SJSA1 (cell line): ENCODE measurements around the gene DACH1. TPM values are rescaled to one million over a fixed set of nuclear protein-coding genes. Genes with fewer than 3 reads are reported as not detected.

Experiments used
- DNase-seq, 2 experiments: peaks; one replicate each; pipeline ENCODE4 v3.0.0-alpha.2; 2015 to 2020; ENCODE audit warnings: low spot score in 2 of 2, low read depth in 1 of 2
- H3K27ac ChIP-seq: fragments of 250-450 bp; sonication (Bioruptor Pico); 2 replicates; pipeline ENCODE4 v1.5.1; 2020; ENCODE audit warnings: mild to moderate bottlenecking, moderate library complexity
- H3K27me3 ChIP-seq: fragments of 250-450 bp; sonication (Bioruptor Pico); replicated peaks from 2 replicates; pipeline ENCODE4 v1.5.1; 2020; ENCODE audit warnings: mild to moderate bottlenecking, moderate library complexity
- H3K36me3 ChIP-seq: fragments of 250-450 bp; sonication (Bioruptor Pico); 2 replicates; pipeline ENCODE4 v1.5.1; 2020; ENCODE audit warnings: mild to moderate bottlenecking
- H3K4me1 ChIP-seq: fragments of 250-450 bp; sonication (Bioruptor Pico); replicated peaks from 2 replicates; pipeline ENCODE4 v1.6.1; 2021; ENCODE audit warnings: mild to moderate bottlenecking
- H3K4me3 ChIP-seq: fragments of 250-450 bp; sonication (Bioruptor Pico); 2 replicates; pipeline ENCODE4 v1.5.1; 2020; ENCODE audit warnings: mild to moderate bottlenecking
- H3K9me3 ChIP-seq: fragments of 250-450 bp; sonication (Bioruptor Pico); replicated peaks from 2 replicates; pipeline ENCODE4 v1.5.1; 2020; ENCODE audit warnings: mild to moderate bottlenecking
- total RNA-seq: library from RNA; depleted of rRNA; stranded (reverse); fragments of >200 nt; shearing (Covaris generic); gene quantifications from 2 replicates; pipeline ENCODE4 v1.2.3, GENCODE V29; 2014

The DACH1 gene
- total RNA-seq, 1 experiment from 2014 or later = not detected

DNA sequence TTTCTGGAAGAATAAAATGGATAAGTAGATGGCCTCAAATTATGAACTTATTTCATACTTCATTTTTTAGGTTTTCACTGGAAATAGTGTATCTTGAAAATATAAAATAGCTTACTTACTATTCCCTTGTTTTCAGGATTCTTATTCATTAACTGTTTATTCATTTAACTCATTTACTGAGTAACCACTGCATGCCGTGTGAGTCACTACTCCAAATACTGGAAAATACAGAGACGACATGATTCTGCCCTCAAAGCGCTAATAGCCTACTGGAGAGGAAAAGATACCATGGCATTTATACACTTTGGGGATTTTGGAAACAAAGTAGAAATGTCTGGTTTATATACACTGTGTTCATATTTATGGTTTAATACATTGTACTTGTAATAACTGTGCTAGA lies 270.9 kb downstream of the DACH1 start:
- Histone ChIP-seq H3K9me3 (no peaks in the 10 kb centered on the region), H3K36me3 (no peaks in the 10 kb centered on the region), H3K27ac (no peak overlapping the region), H3K4me1 (no peaks in the 10 kb centered on the region), H3K4me3 (no peak overlapping the region), H3K27me3 (no peaks in the 10 kb centered on the region)
- DNase-seq = no peak

- DNase-seq = no peak
- H3K36me3 ChIP-seq = no peaks in the 10 kb centered on the region
- no peaks in the 10 kb centered on the region for H3K27me3 ChIP-seq
Measured at GRCh38 chr13:71593566-71593965, 273.4 kb downstream of the DACH1 start.

GRCh38 chr13:71591374-71591773 lies 275.6 kb downstream of the DACH1 start:
- H3K27me3 ChIP-seq = no peaks in the 10 kb centered on the region
- no peak for DNase-seq
- H3K4me3 ChIP-seq = no peak overlapping the region
- H3K9me3 ChIP-seq = no peaks in the 10 kb centered on the region
- H3K4me1 ChIP-seq = no peaks in the 10 kb centered on the region
- H3K27ac ChIP-seq = no peak overlapping the region
- no peaks in the 10 kb centered on the region for H3K36me3 ChIP-seq

More at GRCh38 chr13:71593566-71593965, 273.4 kb downstream of the DACH1 start:
- no peaks in the 10 kb centered on the region for H3K9me3 ChIP-seq
- H3K4me1 ChIP-seq = no peaks in the 10 kb centered on the region
- no peak overlapping the region for H3K27ac ChIP-seq
- H3K4me3 ChIP-seq = no peak overlapping the region

DNA sequence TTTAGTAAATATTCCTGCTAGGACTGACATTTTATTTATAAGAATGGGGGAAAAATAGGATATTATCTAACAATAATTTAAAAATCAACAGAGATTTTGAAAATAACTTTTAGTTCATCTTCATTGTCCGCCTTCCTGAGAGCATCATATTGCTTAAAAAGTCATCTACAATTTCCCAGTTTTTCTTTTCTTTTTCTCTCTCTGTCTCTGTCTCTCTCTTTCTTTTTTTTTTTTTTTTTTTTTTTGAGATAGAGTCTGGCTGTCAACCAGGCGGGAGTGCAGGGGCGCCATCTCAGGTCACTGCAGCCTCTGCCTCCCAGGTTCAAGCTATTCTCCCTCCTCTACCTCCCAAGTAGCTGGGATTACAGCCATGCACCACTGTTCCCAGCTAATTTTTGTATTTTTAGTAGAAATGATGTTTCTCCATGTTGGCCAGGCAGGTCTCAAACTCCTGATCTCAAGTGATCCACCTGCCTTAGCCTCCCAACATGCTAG lies 276.3 kb downstream of the DACH1 start:
- Histone ChIP-seq H3K4me3 (no peak overlapping the region), H3K36me3 (no peaks in the 10 kb centered on the region), H3K4me1 (no peaks in the 10 kb centered on the region), H3K27me3 (no peaks in the 10 kb centered on the region), H3K9me3 (no peaks in the 10 kb centered on the region), H3K27ac (no peak overlapping the region)
- DNase-seq = no peak

- Histone ChIP-seq H3K27ac (no peak overlapping the region), H3K4me3 (no peak overlapping the region), H3K4me1 (no peaks in the 10 kb centered on the region), H3K27me3 (no peaks in the 10 kb centered on the region), H3K36me3 (no peaks in the 10 kb centered on the region), H3K9me3 (no peaks in the 10 kb centered on the region)
- no peak for DNase-seq
Measured at GRCh38 chr13:71589032-71589431, 278.0 kb downstream of the DACH1 start.

DNA sequence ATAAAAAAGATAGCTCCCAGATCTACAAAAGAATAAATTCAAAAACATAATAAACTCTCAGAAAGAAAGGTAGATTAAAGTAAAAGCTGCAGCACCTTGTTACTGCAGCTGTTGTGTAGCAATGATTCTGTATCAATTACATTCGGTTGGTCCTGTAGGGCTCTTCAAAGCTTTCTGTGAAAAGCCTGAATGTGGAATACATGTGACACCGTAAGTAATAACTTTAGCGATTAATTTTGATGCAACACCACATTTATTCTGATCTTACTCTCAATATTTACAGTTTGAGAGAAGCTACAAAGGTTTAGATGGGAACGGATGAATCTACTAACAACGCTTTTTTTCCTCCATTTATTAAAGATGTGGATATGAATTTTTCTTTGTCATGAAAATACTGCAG lies 279.2 kb downstream of the DACH1 start:
- no peaks in the 10 kb centered on the region for H3K36me3 ChIP-seq
- DNase-seq = no peak
- H3K27me3 ChIP-seq = no peaks in the 10 kb centered on the region
- no peak overlapping the region for H3K4me3 ChIP-seq
- H3K4me1 ChIP-seq = no peaks in the 10 kb centered on the region
- no peaks in the 10 kb centered on the region for H3K9me3 ChIP-seq
- no peak overlapping the region for H3K27ac ChIP-seq

GRCh38 chr13:71587193-71587592 lies 279.8 kb downstream of the DACH1 start:
- H3K36me3 ChIP-seq = no peaks in the 10 kb centered on the region
- H3K27ac ChIP-seq = no peak overlapping the region
- no peaks in the 10 kb centered on the region for H3K9me3 ChIP-seq
- H3K4me1 ChIP-seq = no peaks in the 10 kb centered on the region
- H3K27me3 ChIP-seq = no peaks in the 10 kb centered on the region
- H3K4me3 ChIP-seq = no peak overlapping the region
- no peak for DNase-seq

DNA sequence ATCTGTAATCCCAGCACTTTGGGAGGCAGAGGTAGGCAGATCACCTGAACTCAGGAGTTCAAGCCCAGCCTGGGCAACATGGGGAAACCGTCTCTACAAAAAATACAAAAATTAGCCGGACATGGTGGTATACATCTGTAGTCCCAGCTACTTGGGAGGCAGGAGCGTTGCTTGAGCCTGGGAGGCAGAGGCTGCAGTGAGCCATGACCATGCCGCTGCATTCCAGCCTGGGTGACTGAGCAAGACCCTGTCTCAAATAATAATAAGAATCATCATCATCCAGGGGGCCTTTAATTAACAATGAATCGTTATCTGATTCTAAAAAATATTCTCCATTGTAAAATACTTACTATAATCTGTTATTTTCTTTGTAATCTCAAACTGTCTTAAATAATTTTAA lies 283.4 kb downstream of the DACH1 start:
- Histone ChIP-seq H3K4me3 (no peak overlapping the region), H3K27ac (no peak overlapping the region), H3K36me3 (no peaks in the 10 kb centered on the region), H3K27me3 (no peaks in the 10 kb centered on the region), H3K9me3 (no peaks in the 10 kb centered on the region), H3K4me1 (no peaks in the 10 kb centered on the region)
- no peak for DNase-seq

GRCh38 chr13:71580614-71581013 lies 286.4 kb downstream of the DACH1 start:
- DNase-seq = no peak
- no peaks in the 10 kb centered on the region for H3K27me3 ChIP-seq
- H3K4me1 ChIP-seq = no peaks in the 10 kb centered on the region
- H3K9me3 ChIP-seq = no peaks in the 10 kb centered on the region
- H3K4me3 ChIP-seq = no peak overlapping the region
- no peak overlapping the region for H3K27ac ChIP-seq
- H3K36me3 ChIP-seq = no peaks in the 10 kb centered on the region

- no peak for DNase-seq
- Histone ChIP-seq H3K4me1 (no peaks in the 10 kb centered on the region), H3K27me3 (no peaks in the 10 kb centered on the region), H3K27ac (no peak overlapping the region), H3K36me3 (no peaks in the 10 kb centered on the region), H3K9me3 (no peaks in the 10 kb centered on the region), H3K4me3 (no peak overlapping the region)
Measured at GRCh38 chr13:71578048-71578447, 289.0 kb downstream of the DACH1 start.

GRCh38 chr13:71577127-71577526 lies 289.9 kb downstream of the DACH1 start:
- no peak for DNase-seq
- Histone ChIP-seq H3K27me3 (no peaks in the 10 kb centered on the region), H3K27ac (no peak overlapping the region), H3K36me3 (no peaks in the 10 kb centered on the region), H3K4me1 (no peaks in the 10 kb centered on the region), H3K4me3 (no peak overlapping the region), H3K9me3 (no peaks in the 10 kb centered on the region)

GRCh38 chr13:71576571-71576970 lies 290.4 kb downstream of the DACH1 start:
- no peak for DNase-seq
- Histone ChIP-seq H3K9me3 (no peaks in the 10 kb centered on the region), H3K36me3 (no peaks in the 10 kb centered on the region), H3K27me3 (no peaks in the 10 kb centered on the region), H3K4me3 (no peak overlapping the region), H3K4me1 (no peaks in the 10 kb centered on the region), H3K27ac (no peak overlapping the region)

DNA sequence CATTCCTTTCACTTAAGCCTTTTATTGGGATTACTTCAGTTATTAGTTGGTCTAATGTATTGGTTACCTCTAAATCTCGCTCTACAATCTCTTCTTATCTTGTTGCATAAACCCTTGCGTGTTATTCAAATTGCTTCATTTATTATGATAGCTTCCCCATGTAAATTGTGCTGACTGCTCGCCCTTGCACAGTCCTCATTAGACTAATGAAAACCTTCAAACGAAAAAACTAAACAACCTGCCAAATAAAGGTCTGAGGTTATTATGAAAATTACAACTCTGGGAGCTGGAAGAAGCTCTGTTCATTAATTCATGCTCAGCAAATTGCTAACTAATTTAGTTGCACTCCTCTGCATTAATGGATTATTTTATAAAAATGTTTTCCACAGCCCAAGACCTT lies 320.1 kb downstream of the DACH1 start:
- H3K27me3 ChIP-seq = no peaks in the 10 kb centered on the region

GRCh38 chr13:71540098-71540497 lies 326.9 kb downstream of the DACH1 start:
- no peaks in the 10 kb centered on the region for H3K9me3 ChIP-seq
- no peaks in the 10 kb centered on the region for H3K4me1 ChIP-seq
- H3K27me3 ChIP-seq = no peaks in the 10 kb centered on the region

More for the DNA sequence above, 320.1 kb downstream of the DACH1 start:
- no peaks in the 10 kb centered on the region for H3K4me1 ChIP-seq
- H3K9me3 ChIP-seq = no peaks in the 10 kb centered on the region
- no peaks in the 10 kb centered on the region for H3K36me3 ChIP-seq
- no peak overlapping the region for H3K27ac ChIP-seq
- H3K4me3 ChIP-seq = no peak overlapping the region
- no peak for DNase-seq

DNA sequence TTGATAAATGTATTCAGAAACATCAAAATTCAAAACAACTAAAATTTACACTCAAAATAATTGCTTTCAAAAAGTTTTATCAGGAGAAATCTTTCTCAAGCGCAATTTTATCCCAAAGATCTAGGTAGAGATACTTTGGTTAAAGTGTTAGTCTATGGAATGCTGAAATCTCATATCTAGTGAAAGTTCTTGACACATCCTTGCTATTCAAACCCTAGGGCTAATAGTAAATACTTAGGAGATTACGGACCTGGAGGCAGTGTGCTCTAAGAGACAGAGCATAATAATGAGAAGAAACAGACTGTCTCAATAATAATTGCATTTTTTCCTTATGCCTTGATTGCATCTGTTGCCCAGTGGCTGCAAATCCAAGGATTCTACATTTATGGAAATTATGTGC lies 330.8 kb downstream of the DACH1 start:
- DNase-seq = no peak
- H3K4me3 ChIP-seq = no peak overlapping the region
- H3K36me3 ChIP-seq = no peaks in the 10 kb centered on the region
- no peaks in the 10 kb centered on the region for H3K9me3 ChIP-seq
- no peaks in the 10 kb centered on the region for H3K27me3 ChIP-seq
- no peaks in the 10 kb centered on the region for H3K4me1 ChIP-seq
- no peak overlapping the region for H3K27ac ChIP-seq

More at GRCh38 chr13:71540098-71540497, 326.9 kb downstream of the DACH1 start:
- no peak overlapping the region for H3K4me3 ChIP-seq
- no peaks in the 10 kb centered on the region for H3K36me3 ChIP-seq
- DNase-seq = no peak
- H3K27ac ChIP-seq = no peak overlapping the region
